ENCODE measurements around the gene RNGTT.
"Not testable (repeated sequence)": the region's sequence is repeated elsewhere in the genome, so short reads cannot be mapped to it uniquely, and the experiment has no call there.

Gene RNGTT

DNA sequence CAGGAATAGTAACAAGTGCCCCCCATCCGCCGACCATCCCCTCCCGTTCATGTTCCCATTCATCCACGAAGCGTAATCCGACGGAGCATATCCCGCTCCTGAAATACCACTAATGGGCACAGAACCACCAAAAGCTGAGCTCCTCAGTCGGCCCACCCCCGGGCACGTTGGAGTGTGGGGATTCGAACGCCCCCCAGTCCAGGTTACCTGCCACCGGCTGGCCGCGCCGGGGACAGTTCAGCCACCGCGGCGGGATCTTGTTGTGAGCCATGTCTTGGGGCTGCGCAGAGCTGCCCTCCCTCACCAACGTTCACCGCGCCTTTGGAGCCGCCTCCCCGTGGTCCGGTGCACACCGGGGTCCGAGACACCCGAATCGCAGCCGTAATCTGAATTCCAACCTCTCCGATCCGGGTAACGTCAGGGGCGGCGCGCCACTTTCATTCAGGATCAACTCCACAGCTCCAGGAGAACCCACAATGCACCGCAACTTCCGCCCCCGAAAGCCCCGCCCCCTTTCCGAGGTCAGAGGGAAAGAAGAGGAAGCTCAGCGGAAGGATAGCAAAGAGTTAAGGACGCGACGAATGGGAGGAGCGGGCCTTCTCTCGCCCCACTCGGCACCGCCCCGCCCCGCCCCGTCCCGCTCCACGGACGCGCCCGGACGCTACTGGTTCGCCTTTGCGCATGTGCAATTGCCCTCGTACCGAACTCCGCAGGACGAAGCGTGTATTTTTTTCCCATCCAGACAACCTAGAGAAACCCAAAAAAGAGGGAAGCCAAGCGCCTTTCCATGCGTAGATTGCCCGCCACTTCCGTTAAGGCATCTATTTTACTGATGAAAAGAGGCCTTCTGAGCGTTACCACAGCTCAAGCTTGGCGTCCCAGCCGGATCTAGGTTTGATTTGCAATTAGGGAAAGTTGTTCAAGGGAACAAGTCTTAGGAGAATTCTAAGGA, at the start of gene RNGTT:
Gene RNGTT (minus strand): TSS at position 480 of the 952 bp plus-strand sequence. CDS start 209 bp downstream, at position 271.
- peak; percentile 98 for DNase-seq

DNA sequence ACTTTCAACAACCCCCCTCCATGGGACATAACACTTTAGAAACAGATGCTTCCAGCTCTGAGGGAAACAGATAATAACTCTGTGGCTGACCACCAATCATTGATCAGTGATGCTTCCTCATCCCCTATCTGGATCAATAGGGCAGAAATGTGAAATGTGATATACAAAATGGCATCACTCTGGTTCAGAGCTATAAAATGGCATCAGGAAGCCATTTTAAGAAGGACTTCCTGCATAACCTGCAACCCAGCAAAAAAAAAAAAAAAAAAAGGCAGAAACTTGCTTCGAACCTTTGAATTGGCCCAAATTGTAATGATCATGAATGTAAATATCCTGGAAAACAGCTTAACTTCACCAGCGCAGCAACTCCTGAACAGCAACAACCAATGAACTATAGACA, 48.0 kb upstream of the RNGTT start:
- no peak for DNase-seq

DNA sequence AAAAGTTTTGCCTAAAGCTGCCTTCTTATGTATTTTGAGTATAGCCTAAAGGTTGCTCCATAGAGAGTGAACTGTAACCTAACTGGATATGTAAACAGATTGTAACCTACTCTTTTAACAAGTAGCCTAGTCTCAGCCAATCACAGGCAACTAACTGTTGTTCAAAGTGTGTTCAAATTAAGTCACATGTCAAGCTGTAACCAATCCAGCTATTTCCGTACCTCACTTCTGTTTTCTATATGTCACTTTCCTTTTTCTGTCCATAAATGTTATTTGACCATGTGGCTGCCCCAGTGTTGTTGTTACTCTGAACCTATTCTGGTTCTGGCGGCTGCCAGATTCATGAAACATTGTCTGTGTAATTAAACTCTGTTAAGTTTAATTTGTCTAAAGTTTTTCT, 47.4 kb upstream of the RNGTT start:
- DNase-seq, result no peak

DNA sequence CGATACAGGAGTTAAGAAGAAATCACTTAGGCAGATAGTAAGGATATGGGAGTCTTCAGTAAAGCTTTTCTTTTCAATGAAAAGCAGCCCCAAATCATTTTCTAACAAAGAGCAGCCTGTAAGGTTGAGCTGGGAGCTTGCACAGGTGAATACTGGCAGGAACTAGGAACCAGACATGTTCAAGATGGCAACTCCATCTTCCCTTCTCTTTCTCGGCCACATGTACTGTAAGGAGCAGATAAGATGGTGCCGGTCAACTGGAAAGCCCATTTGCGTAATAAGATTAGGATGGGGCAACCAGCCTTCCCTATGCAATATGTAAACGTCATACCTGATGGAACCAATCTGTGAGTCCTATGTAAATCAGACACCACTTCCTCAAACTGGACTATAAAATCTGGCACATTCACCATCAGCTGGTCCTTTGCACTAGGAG, 46.2 kb upstream of the RNGTT start:
- no peak for DNase-seq

DNA sequence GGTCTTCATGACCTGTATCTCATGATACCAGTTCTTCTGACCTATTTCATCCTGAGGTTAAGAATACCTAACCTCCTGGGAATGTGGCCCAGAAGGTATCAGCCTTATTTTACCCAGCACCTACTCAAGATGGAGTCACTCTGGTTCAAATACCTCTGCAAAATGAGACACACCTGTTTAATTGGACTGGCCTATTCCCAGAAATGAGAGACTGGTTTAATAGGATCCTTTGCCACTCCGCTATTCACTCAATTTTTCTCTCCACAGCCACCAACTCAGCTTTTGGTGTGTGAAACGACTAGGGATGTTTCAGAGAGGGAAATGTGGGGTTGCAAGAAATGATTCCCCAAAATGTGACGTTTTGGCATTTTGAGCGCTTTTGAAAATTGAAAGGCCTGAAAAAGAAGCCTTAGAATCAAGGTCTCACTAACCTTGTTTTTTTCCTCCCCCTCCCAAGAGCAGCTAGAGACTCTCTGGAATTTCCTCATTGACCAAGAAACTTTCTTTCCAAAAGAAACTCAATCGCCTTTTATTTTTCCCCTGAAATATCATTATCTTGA, 45.5 kb upstream of the RNGTT start:
- no peak for DNase-seq

DNA sequence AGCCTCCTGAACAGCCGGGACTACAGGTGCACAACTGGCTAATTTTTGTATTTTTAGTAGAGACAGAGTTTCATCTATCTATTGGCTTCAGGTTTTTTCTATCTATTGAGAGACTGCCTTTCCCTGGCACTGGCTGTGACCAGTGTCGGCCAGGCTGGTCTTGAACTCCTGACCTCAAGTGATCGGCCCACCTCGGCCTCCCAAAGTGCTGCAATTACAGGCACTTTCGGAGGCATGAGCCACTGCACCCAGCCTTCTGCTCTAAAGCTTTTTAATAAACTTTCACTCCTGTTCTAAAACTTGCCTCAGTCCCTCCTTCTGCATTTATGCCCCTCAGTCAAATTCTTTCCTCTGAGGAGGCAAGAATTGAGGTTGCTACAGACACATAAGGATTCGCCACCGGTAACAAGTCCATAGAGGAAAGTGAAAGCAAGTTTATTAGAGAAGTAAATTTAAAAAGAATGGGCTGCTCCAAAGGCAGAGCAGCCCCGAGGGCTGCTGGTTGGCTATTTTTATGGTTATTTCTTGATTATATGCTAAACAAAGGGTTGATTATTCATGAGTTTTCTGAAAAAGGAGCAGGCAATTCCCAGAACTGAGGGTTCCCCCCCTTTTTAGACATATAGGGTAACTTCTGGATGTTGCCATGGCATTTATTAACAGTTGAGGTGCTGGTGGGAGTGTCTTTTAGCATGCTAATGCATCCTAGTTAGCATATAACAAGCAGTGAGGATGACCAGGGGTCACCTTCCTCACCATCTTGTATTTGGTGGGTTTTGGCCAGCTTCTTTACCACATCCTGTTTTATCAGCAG, 44.8 kb upstream of the RNGTT start:
- DNase-seq, result no peak

DNA sequence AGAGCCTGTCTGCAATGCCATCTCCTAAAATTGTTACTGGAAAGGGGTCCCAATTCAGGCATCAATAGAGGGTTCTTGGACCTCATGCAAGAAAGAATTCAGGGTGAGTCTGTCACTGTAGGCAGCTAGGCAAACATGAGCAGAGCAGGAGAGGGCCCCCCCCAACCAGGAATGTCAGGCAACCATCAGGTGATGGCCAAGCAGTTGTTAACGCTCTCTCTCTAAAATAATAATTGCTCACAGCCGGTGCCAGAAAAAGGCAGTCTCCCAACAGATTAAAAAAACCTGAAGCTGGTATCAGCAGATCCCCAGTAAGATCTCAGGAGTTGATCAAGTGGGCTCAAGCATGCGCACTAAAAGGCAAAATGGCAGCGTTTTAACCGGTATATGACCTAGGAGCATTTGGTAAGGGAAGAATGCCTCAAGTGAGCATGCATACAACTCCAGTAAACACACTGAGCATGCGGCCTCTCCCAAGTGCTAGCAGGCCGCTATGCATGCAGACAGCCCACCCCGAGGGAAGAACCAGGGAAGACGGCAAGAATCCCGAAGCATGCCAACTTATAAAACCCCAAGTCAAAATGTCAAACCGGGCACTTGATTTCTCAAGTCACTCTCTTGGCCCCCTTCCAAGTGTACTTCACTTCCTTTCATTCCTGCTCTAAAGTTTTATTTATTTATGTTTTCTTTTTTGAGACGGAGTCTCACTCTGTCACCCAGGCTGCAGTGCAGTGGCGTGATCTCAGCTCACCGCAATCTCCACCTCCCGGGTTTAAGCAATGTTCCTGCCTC, 44.0 kb upstream of the RNGTT start:
- DNase-seq, result peak; percentile 10

DNA sequence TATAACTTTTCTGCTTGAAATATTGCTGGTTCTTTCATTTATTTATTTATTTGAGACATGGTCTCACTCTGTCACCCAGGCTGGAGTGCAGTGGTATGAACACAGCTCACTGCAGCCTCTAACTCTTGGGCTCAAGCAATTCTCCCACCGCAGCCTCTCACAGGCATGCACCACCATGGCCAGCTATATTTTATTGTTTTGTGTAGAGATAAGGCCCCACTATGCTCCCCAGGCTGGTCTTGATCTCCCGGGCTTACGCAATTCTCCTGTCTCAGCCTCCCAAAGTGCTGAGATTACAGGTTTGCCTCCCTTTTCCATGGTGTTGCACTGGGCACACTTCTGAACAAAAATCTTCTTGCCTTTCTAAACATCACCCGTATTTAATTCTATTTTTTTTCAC, 39.1 kb upstream of the RNGTT start:
- DNase-seq, result no peak

DNA sequence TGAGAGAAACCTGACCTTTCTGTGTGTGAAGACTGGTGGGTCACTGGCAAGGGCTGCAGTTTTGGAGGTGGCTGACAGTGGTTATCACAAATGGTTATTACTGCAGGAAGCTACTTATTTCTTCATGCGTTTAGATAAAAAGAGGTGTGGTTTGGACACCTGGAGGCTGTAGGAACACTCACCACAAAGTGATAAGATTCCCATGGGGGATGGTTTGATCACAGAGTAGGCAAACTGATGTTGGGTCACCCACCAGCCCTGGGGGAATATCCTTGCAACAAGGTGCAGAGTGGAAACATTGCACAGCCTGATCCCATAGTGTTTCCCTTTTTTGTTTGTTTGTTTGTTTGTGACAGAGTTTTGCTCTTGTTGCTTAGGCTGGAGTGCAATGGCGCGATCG, 33.9 kb upstream of the RNGTT start:
- no peak for DNase-seq

DNA sequence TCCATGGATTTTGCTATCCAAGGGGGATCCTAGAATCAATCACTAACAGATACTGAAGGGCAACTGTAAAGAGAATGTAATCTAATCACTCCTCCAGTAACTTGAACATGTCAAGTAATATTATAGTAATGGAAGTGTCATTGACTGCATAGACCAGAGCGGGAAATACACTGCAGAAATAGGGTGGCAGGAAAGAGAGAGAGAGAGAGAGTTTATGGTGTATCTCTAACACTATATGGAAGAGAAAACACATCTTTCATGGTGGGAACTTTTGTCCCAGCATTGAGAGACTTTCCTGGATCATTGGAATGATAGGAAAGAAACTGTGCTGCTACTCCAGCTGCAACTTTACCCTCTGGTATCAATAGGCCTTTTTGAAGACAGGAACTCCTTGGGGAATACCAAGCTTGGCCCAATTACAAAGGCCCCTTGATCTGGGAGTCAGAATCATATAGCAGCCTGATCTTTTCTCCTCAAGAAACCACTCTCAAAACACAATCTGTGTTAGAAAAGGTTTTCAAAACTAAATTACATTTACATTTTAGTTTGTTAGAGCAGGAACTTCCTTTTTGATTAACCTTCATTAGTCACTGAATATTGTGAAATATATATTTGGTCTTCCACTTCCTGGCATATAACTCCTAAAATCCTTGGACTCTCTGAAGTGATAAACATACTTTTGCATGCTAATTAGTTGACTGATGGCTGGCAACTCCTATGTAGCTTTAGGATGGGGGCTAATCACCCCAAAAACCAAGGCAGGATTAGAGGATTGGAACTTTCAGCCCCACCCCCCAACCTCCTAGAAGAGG, 29.5 kb upstream of the RNGTT start:
- DNase-seq, result no peak

DNA sequence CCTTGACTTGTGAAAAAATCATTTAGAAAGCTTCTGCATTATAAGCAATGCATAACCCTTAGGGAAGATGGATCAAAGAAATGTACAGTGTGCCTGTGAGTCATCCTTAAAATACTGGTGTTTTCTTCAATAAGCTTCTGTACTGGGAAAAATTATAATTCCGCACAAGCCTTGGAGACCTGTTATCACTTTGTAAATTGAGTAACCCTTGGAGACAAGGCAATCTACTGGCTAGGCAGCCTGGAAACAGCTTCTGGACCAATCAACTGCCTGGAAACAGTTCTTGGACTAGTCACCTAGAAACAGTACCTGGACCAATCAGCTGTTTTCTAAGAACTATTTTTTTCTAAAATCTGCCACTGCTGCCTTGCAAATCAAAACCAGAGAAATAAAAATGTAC, 25.8 kb upstream of the RNGTT start:
- DNase-seq, result no peak

DNA sequence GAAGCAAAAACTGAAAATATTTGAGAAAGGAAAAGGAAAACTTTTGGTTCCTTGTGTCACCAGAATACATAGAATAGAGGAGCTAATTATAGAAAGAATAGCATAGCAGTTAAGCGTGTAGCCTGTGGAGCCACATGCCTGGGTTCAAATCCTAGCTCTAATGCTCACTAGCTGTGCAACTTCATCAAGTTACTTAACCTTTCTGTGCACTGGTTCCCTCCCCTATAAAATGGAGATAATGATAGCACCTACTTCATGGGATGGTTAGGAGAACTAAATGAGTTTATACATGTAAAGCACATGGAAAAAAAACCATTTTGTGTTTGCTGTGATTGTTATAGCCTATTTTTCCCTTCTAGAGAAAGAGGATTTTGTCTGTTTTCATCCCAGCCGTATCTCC, 24.5 kb upstream of the RNGTT start:
- DNase-seq, result no peak

DNA sequence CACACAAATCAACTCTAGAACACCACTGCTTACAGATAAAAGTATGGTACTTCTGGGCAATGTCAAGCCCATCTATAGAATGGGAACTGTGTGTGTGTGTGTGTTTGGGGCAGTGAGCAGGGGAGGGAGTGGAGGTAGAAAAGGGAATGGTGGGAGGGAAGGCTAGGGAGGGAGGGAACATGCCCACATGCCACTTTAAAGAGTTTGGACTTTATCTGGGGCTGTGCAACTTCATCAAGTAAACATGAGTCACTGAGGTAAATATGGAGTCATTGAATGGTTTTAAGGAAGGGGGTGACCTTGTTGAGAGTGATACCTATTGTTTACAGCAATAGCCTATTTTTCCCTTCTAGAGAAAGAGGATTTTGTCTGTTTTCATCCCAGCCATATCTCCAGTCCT, 22.5 kb upstream of the RNGTT start:
- DNase-seq, result peak; percentile 23

DNA sequence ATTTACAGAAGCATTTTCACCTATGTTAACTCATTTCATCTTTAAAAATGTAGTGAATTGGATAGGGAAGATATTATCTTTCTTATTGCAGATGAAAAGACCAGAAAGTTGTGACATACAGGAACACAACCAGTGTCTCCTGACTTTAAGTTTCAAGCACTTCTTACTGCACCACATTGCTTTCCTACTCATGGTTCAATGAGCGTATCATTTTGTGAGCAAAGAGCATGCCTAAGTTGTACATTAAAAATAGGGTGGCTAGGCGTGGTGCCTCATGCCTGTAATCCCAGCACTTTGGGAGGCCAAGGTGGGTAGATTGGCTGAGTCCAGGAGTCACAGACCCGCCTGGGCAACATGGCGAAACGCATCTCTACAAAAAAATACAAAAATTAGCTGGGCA, 21.2 kb upstream of the RNGTT start:
- no peak for DNase-seq

DNA sequence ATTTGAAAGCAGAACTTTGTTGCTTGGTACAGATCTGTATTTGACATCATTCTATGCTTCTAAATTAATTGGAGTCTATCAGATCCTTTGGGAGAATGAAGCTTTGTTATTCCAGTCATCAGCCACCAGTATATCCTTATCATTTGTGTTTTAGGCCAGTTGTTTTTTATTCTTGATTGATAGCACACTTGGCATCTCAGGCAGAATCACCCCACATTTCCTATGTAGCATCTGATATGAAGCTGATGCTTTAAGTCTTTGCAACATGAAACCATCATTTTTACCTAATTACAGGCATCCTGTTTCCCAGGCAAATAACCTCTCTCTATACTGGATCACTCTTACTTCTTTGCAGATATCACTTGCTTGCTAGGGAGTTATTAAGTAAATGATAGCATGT, 20.7 kb upstream of the RNGTT start:
- no peak for DNase-seq

DNA sequence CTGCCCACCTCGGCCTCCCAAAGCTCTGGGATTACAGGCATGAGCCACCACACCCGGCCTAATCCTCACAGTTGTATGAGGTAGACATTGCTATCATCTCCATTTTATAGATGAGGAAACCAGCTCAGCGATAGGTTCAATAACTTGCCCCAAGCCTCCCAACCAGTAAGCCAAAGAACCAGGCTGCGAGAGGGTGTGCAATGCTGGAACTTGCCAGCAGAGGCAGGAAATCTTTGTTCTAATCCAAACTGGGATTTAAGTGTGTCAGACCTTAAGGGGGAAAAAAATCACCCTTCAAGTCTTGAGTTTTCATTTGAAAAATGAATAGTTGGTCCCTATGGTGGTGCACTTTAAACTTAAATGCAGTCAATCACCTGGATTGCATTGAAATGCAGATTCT, 20.1 kb upstream of the RNGTT start:
- peak; percentile 29 for DNase-seq

DNA sequence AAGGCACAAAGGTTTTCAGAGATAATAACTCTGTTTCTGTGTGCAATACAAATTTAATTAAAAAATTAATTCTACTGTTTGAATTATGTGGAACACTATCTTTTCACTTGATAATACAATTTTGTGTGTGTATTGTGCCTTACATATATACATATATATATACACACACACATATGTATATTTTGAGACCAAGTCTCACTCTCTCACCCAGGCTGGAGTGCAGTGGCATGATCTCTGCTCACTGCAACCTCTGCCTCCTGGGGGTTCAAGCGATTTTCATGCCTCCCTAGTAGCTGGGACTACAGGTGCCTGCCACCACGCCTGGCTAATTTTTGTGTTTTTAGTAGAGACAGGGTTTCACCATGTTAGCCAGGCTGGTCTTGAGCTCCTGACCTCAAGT, 19.7 kb upstream of the RNGTT start:
- not testable (repeated sequence) for DNase-seq

DNA sequence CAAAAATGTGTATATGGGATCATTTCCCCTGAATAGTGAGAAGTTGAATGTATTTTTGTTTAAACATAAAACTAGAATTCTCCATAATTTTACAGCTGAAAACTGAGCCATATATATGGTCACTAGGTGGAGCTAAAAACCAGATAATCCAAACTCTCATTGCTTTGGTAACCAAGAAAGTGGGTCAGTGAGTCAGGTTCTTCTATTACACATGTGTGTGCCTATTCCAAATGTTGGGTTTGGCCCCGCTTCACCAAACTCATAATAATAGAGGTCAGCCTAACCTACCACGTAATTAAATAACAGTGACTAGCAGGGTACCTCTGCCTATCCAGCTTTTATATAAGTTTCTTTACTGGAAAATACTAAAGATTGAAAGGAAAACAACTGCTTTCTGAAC, 19.3 kb upstream of the RNGTT start:
- DNase-seq, result peak; percentile 73

DNA sequence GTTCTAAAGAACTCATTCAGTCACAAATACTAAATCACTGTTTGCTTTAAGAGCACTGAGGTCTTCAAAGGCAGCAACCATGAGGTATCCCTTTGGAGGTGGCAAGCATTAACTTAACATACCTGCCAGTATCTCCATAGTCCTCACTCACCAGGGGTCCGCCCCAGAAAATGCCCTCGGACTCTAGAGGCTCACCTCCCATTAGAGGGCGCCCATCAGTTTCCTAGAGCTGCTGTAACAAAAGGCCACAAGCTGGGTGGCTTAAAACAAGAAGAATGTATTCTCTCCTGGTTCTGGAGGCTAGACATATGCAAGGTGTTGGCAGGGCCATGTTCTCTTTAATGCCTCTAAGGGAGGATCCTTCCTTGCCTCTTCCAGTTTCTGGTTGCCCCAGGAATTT, 12.0 kb upstream of the RNGTT start:
- DNase-seq, result no peak

DNA sequence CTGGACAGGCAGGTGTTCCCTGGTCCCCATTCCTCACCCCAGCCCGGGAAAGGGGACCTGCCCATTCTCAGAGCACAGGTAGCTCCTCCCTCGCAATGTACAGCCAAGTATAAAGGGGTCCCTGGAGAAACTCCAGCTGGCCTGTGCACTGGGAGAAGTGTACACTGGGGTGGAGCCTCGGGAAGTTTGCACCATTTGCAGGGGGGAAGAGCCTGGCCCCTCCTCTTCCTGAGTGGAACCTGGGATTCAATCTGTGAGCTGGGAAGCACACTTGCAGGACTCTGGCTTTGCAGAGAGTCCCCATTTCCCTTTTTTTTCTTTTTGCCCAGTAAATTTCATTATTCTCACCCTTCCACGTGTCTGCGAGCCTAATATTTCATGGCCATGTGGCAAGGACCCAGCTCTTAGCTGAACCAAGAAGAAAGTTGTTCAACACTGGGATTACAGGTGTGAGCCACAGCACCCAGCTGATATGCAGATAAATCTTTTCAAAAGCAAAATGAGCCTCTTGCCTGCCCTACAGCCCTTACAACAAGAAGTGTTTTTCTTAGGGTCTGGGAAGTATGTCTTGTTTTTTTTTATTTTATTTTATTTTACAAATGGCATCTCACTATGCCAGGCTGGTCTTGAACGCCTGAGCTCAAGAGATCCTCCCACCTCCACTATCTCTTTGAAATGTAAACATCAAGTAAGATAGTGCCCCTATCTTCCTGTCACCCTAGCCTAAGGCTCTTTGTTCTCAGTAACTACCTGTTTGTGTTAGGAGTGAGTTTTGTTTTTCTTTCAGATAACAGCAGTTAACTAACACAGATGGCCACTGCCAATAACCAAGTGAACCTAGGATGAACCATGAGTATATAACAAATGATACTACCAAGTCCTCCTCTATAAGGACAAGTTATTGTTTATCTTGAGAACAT, 9.3 kb upstream of the RNGTT start:
- no peak for DNase-seq

DNA sequence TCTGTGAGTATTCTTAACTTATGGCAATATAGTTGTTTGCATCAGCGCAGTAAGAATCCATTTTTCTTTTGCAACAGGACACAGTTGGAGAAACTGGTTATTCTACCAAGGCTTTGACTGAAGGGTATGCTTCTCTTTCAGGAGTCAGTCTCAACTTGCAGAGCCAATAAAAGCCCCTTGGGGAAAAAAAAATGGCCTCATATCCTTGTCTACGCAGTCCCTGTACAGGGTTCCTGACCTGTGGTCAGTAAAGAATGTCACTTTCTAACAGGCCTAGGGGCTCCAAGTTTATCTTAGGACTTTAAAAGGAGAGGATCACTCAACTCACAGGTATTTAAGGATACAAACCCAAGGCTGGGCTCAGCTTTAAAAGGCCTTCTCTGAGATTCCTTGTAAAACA, 6.9 kb upstream of the RNGTT start:
- no peak for DNase-seq

Measured in DMS53 (cell line).